NCI-H510A treated with DMSO at 0.1 percent for 48 hours (cell line): ENCODE results near the gene SLC35E3.
A peak's percentile ranks its signal among the peaks of the same experiment; 100 is the strongest.

ENCODE experiments used
- DNase-seq: peaks from one replicate; lab custom pipeline; 2025; lab: John Stamatoyannopoulos, UW

SLC35E3 gene

DNA sequence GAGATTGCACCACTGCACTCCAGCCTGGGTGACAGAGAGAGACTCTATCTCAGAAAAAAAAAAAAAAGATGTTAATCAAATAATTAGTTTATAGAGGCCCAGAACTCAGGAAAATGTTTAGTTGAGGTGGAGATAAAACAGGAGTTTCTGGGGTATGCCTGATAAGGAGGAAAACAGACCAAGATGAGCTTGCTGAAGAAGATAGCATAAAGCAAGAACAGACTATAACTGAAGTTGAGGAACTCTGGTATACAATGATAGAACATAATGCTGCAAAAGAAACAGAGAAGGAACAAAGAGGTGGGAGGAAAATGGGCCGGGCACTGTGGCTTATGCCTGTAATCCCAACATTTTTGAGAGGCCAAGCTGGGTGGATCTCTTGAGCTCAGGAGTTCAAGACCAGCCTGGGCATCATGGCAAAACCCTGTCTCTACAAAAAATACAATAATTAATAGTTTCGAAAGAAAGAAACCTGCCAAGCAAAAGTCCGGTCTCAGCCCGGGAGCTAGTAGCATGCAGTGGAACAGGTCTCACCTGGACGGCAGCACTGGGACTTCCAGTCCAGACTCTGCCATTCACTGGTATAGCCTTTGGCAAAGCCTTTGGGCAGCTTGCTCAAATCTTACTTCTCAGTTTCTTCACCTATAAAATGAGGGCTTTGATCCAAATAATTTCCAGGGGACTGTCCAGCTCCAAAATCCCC, 25.4 kb downstream of the SLC35E3 start:
- no peak for DNase-seq

- DNase-seq, result no peak
Measured at GRCh38 chr12:68772714-68773113, 26.7 kb downstream of the SLC35E3 start.

GRCh38 chr12:68773582-68773981, 27.6 kb downstream of the SLC35E3 start:
- no peak for DNase-seq

- no peak for DNase-seq
Measured at GRCh38 chr12:68775121-68775630, 29.2 kb downstream of the SLC35E3 start.

- no peak for DNase-seq
Measured at GRCh38 chr12:68776976-68777610, 31.1 kb downstream of the SLC35E3 start.

DNA sequence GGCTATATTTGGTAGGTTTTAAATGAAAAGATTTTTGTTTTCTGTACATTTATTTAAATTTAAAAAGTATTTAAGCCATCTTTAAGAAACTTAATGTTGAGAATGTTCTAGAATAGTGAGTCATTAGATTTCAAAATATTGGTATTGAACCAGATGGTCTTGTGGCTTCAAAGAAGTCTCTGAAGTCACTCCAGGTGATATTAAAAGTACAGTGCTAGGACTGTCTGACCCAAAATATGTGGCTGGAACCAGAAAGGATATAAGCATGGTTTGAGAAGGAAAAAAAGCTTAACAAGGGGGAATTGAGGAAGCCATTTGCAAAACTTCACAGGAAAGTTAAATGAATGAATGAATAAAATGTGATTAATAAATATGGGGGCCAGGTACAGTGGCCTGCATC, 33.3 kb downstream of the SLC35E3 start:
- DNase-seq, result no peak

GRCh38 chr12:68780731-68781130, 34.8 kb downstream of the SLC35E3 start:
- DNase-seq, result no peak

DNA sequence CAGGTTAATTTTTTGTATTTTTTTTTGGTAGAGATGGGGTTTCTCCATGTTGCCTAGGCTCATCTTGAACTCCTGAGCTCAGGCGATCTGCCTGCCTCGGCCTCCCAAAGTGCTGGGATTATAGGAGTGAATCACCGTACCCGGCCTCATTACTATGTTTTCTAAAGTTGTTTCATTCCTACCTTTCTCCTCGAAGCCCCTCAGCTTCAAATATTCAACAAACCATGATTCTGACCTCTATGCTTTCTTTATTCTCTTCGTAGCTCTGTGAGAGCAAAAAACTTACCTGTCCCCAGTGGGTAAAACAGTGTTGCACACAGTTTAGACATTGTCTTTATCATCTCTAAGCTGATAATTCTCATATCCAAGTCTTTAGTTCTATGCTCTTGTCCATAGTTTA, 35.8 kb downstream of the SLC35E3 start:
- DNase-seq, result no peak

DNA sequence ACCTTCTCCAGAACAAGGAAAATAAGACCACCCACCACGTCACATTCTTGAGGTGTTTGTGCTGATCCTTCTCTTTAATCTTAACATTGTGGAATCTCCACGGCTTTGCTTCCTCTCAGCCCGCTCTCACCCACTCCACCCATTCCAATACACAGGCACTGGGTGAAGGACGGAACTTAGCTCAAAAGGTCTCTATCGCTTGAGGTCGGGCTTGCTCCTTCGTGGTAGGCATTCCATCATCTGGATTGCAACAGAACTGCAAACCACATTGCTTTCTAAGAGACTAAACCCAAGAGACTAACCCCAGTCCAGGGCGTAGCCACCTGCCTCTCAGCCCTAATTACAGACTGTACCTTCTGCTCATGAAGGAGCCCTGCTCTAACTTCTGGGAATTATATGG, 38.0 kb downstream of the SLC35E3 start:
- DNase-seq, result no peak

DNA sequence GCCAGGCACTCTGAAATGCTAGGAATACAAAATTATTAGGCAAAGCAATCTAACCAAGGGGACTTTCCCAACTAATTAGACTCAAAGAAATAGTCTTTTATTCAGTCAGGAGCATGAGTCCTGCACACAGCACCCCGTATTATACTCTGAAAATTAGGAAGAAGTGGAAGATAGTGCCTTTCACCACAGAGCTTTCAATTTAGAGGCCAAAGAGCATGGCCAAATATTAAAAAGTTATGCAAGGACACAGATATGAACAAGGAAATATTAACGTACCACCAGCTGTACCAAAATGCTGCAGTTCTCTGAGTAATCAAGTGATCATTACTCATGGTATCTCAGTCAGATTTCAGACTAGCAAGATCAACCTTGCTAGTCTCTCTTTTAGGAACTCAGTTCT, 39.4 kb downstream of the SLC35E3 start:
- DNase-seq, result no peak

- DNase-seq, result no peak
Measured at GRCh38 chr12:68785823-68786222, 39.8 kb downstream of the SLC35E3 start.

DNA sequence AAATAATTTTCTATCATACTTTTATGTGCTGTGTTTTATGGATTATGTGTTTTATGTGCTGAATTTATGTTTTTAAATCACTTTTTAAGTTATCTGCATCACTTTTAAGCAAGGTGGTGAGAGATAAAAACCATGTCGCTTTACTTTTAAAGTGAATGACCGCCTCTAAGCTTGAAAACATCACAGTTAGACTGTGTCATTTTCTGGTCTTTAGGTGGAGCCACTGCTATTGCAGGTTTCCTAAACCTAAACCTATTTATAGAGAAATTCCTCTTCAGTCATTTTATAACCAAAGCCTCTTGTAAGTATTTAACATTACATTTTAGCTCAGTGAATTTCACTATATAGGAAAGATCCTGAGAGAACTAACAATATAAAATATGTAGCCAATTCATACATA, 41.0 kb downstream of the SLC35E3 start:
- DNase-seq, result no peak

DNA sequence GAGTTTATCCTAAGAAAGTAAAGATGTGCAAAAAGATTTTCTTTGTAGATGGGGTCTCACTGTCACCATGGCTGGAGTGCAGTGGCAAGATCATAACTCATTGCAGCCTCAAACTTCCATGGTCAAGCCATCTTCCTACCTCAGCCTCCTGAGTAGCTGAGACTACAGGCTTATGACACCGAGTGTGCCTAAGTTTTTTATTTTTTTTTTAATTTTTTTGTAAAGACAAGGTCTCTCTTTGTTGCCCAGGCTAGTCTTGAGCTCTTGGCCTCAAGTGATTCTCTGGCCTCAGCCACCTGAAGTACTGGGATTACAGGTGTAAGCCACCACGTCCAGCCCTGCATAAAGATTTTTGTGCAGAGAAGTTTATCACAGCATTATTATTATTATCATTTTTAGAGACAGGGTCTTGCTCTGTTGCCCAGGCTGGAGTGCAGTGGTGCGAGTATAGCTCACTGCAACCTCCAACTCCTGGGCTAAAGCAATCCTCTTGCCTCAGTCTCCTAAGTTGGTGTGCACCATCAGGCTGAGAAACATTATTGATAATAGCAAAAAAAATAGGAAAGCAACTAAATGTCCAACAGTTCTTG, 42.7 kb downstream of the SLC35E3 start:
- no peak for DNase-seq

GRCh38 chr12:68789144-68789878, 43.3 kb downstream of the SLC35E3 start:
- no peak for DNase-seq

DNA sequence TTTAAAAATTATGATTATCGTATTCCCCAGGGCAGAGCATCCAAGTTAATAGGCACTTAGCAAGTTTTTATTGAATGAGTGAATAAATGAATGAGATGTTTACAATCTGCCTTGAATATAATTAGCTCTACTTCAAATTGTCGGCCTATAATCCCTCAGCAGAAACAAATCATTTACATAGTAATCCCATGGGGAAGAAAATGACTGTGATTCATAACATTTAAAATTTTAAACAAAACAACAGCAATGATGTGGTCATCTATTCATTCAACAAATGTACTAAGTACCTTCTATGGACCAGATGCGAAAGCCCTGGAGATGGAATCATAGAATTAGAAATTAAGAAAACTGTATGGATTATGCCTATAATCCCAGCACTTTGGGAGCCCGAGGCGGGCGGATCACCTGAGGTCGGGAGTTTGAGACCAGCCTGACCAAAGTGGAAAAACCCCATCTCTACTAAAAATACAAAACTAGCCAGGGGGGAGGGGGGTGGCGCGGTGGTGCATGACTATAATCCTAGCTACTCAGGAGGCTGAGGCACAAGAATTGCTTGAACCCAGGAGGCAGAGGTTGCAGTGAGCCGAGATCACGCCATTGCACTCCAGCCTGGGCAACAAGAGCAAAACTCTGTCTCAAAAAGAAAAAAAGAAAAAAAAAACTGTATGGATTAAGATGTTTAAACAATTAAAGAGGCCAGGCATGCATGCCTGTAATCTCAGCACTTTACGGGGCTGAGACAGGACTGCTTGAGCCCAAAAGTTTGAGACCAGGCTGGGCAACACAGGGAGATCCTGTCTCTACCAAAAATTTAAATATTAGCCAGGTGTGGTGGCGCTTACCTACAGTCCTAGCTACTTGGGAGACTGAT, 44.3 kb downstream of the SLC35E3 start:
- DNase-seq, result no peak

DNA sequence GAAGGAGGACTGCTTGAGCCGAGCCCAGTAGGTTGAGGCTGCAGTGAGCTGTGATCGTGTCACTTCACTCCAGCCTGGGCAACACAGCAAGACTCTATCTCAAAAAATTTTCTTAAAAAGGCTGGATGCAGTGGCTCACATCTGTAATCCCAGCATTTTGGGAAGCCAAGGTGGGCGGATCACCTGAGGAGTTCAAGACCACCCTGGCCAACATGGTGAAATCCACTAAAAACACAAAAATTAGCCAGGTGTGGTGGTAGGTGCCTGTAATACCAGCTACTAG, 44.9 kb downstream of the SLC35E3 start:
- DNase-seq, result no peak

DNA sequence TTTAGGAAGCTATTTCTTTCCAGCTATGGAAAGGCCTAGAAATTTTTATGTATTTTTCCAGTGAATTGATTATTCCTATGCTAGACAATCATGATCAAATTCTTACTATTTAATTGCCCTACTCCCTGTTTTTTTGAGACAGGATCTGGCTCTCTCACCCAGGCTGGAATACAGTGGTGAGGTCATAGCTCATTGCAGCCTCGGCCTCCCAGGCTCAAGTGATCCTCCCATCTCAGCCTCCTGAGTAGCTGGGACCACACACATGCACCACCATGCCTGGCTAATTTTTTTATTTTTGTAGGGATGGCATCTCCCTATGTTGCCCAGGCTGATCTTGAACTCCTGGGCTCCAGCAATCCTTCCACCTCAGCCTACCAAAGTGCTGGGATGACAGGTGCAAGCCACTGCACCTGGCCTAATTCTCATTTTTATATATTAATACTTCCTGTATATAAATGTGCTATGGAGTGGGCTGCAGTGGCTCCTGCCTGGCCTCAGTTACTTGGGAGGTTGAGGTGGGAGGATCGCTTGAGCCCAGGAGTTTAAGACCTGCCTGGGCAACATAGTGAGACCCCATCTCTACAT, 46.0 kb downstream of the SLC35E3 start:
- no peak for DNase-seq

GRCh38 chr12:68792952-68793351, 47.0 kb downstream of the SLC35E3 start:
- DNase-seq, result peak; percentile 73

DNA sequence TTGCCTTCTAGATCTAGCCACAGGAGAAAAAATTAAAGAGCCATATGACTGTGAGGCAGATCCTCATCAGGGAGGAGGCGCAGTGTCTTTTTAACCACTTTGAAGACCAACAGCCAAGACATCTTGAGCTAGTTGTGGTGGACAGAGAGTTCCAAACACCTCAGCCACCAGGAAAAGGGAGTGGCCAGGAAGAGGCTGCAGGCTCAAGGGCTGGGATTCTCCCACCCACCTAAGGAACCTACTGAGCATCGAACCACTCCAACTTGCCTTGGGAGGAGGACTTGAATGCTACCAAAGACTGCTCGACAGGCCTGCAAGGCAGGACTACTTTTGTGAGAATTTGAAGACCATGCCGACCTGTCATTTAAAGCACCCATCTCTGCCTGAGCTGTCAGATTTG, 47.5 kb downstream of the SLC35E3 start:
- DNase-seq, result no peak

GRCh38 chr12:68793975-68794652, 48.1 kb downstream of the SLC35E3 start:
- no peak for DNase-seq

- DNase-seq, result no peak
Measured at GRCh38 chr12:68794653-68795251, 48.8 kb downstream of the SLC35E3 start.
